GM21825 (cell line): ENCODE data around the gene TRIM44.
"Not testable (repeated sequence)": the region's sequence is repeated elsewhere in the genome, so short reads cannot be mapped to it uniquely, and the experiment has no call there.

ENCODE experiments used
- ATAC-seq: cut with Tn5 transposase; IDR thresholded peaks from one replicate; pipeline ENCODE4 v1.9.1; 2021; ENCODE audit warnings: mild to moderate bottlenecking, moderate library complexity; ENCODE audit not compliant: unreplicated experiment

Gene TRIM44

DNA sequence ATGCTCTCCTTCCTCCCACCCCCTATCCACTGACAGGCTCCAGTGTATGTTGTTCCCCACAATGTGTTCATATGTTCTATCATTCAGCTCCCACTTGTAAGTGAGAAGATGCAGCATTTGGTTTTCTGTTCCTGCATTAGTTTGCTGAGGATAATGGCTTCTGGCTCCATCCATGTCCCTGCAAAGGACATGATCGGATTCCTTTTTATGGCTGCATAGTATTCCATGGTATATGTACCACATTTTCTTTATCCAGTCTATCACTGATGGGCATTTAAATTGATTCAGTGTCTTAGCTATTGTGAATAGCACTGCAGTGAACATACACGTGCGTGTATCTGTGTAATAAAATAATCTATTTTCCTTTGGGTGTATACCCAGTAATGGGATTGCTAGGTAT, 5.8 kb downstream of the TRIM44 start:
- ATAC-seq: not testable (repeated sequence)

- ATAC-seq: no peak
Measured at GRCh38 chr11:35671396-35672127, 9.0 kb downstream of the TRIM44 start.

DNA sequence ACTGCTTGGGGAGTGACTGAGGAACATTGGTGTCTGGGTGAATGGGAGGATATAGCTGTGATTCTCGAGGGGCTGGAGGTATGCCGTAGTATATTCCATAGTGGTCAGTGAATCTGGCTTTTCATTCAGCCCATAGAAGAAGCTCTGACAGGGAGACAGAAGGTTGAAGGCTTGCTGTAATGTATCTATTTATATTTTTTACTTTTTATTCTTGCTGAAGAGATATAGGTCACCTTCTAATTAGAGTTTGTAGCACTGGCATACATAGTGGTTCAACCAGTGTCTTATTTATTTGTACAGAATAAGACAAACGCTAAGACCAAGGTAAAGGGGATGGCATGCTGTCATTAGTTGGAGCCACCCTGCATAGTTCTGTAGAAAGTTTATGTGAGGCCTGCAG, 10.0 kb downstream of the TRIM44 start:
- ATAC-seq: no peak

GRCh38 chr11:35675901-35676610, 13.5 kb downstream of the TRIM44 start:
- ATAC-seq: peak; percentile 47

DNA sequence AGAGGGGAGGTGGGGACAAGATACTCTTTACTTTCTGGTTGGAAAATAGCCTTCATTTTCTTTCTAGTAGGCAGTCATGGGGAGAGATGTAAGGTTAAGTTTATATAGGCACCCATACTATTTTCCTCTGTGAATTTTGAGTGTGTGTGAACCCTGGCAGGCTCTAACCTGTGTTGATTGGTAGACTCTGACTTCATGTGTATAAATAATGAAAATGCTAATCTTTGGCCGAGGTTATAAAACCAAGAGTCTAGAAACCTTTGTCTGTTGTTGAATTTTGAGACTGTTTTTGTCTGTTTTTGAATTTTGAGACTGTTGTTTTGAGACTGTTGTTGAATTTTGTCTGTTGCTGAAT, 14.0 kb downstream of the TRIM44 start:
- no peak for ATAC-seq

DNA sequence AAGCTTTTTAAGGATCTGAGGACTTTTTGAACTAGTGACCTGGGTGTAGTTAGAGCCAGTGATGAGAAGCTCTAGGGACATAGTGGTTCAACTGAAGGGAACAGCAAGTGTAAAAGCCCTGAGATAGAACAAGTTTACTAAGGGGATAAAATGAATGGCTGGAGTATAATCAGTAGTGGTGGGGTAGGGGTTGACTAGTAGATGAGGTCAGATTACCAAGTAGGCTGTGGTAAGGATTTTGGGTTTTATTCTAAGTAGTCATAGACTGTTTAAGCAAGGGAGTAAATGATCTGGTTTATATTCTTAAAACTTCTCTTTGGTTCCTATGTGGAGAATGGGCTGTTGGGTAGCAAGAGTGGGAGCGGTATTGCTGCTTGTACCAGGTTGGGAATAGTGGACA, 15.3 kb downstream of the TRIM44 start:
- ATAC-seq: no peak

- ATAC-seq: no peak
Measured at GRCh38 chr11:35678471-35678870, 15.9 kb downstream of the TRIM44 start.

GRCh38 chr11:35678975-35679374, 16.4 kb downstream of the TRIM44 start:
- ATAC-seq: no peak

DNA sequence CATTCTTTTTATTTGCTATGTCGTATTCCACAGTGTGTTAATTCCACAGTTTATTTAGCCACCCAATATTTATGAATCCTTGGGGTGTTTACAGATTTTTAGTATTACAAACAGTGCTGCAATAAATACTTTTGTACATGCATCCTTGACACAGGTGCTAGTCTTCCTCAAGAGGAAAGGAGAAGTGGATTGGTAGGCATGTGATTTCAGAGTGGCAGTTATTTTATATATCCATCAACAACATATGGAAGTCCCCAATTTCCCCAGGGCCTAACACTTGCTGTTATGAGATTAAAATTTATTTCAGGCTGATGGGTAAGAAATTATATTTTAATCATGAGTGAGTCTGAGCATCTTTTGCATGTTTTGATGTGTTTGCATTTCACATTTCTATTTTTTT, 17.9 kb downstream of the TRIM44 start:
- no peak for ATAC-seq

GRCh38 chr11:35681163-35681767, 18.7 kb downstream of the TRIM44 start:
- ATAC-seq: peak; percentile 35

DNA sequence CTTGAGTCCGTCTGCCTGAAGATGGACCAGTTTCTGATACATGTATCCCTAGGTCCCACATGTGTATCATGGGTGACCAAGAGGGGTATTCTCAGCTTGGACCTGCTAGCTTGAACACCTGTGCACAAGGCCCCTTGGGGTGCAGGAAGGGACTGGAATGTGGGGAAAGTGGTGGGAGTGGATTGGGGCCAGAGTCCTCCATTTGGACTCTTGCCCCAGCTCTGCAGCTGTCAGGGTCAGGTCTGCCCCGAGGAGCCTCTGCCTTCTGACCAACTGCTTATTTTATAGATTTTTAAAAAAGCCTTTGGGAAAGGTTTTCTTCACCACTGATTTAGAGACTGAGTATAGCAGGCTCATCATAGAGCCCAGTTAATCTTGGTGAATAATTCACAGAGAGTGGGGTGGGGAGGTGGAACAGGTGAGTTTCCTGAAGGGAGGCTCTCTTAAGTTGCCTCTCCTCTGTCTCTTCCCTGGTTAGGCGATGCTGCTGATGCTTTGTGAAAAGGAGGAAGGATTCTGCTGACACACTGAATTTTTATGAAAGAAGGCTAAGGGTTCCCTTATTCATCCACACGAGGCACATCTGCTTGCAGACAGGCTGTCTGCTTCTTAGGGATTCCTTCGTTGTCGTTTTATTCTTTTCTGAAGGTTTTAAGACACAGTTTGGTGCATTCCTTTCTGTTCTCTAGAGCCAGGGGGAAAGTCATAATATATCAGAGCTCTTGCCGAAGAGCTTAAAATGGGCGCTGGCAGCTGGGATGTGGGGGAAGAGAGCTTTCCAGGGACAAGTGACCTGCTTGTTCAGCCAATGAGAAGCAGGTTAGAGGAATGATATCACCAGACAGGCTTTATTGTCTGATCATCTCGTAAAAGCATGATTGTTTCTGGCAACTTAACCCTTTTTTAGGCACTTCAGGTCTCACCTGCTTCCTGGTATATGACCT, 19.9 kb downstream of the TRIM44 start:
- no peak for ATAC-seq

DNA sequence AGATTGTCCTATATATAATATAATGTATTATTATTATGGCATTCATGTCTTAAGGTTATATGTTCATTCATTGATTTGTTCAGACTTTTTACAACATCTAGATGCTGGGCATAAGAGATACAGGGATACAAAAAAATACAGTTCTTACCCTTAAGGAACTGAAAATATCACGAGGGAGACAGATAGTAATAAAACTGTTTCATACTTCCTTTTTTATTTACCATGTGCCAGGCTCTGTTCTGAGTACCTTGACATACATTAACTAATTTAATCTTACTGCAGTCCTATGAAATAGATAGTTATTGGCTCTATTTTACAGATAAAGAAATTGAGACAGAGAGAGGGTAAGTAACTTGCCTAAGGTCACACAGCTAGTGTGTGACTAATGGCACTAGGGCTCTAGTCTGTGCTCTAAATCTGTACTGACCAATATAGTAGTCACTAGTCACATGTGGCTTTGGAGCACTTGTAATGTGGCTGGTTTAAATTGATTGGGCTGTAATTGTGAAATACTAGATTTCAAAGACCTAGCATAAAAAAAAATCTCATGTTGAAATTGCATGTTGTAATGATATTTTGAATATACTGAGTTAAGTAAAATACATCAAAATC, 21.3 kb downstream of the TRIM44 start:
- ATAC-seq: peak; percentile 47

- ATAC-seq: no peak
Measured at GRCh38 chr11:35688023-35688422, 25.4 kb downstream of the TRIM44 start.

DNA sequence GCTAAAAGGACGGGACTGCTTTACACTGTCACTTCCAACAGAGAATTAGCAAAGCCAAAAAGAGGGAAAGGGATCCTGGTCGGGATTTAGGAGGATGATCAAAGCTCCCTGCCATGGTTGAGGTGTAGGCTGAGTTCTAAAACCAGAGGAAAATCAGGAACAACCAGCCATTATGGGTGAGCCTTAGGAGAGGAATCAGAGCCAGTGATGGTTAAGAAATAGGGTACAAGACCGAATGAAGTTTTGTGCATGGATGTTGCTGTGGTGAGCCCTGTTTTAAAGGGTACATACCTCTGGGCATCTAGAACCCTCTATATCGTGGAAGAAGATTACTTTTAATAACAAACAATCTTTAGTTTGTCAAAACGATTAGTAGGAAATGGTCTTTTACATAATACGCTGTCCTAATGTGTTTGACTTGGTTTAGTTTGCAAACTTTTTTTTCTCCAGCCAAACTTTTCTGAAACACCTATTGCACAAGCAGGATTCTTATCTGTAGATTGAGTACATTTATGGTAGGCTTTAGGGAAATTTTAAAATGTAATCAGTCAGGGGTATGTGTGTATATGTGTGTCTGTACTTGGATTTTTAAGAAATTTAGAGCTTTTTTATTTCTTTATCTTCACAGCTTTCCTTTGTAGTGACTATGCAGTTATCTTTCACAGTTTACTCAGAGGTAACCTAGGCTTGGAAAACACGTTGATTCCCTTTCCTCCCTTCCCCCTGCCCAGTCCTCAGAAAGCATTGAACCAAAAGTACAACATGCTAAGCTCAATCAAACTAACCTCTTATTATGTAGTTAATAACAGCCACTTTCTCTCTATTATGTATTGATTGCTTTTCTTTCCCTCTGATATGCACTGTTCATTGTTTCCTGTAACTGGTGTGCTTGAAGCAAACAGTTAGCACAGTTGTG, 26.8 kb downstream of the TRIM44 start:
- ATAC-seq: no peak

- no peak for ATAC-seq
Measured at GRCh38 chr11:35702126-35702525, 39.6 kb downstream of the TRIM44 start.

DNA sequence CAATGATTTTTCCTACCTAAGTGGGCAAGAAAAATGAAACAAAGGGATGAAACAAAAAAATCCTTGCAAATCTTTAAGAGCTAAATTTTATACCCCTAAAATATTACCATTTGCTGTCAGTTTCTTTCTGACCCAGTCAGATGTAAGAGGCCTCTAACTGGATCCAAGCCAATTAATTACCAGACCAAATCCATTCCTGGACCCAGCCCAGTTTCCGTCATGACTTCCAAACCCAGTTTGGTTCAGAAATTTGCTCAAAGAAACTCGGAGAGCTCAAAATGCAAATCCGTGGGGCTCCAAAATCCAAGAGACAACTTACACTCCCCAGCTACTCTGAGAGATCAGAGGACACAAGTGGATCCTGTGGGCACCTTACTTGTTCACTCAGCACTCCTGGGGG, 46.8 kb downstream of the TRIM44 start:
- ATAC-seq: no peak

GRCh38 chr11:35711173-35711910, 48.8 kb downstream of the TRIM44 start:
- no peak for ATAC-seq

- ATAC-seq: no peak
Measured at GRCh38 chr11:35711924-35712323, 49.3 kb downstream of the TRIM44 start.

- no peak for ATAC-seq
Measured at GRCh38 chr11:35712533-35712932, 50.0 kb downstream of the TRIM44 start.
